ENCODE results near the gene NCR3LG1. TPM values are rescaled to one million over a fixed set of nuclear protein-coding genes. Genes with fewer than 3 reads are reported as not detected.

The NCR3LG1 gene
- polyA plus RNA-seq, 1 of the 3 experiments (the other 2 are of a cell fraction): 0.67 TPM

DNA sequence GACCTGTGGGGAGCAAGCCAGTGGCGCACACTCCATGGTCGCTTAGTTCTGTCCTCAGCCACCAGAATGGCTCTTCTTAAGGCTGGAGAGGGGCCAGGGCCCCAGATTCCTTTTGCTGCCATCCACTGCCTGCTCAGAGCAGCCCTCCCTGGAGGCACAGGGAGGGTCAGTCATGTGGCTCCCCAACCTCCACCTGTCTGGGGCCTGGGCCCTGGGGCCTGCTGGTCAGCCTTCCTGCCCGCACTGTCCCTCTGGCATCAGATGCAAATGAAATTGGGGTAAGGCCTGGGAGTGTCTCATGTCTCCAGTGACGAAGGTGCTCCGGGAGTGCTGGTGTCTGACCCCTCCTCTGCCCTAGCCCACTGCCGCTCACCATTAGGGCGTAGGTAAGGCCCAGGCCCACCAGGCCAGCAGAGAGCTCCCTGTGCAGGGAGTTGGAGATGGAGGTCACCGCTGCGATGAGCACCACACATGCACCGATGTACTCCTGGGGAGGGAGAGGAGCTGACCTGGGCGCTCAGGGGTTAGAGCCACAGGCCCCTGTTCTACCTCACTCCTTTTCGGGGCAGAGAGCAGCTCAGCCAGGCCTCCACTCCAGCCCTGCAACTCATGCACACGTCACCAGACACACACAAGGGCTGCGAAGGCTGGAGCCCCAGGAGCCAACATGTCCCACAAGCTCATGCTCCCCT is 45.9 kb downstream of the NCR3LG1 start:
- CTCF ChIA-PET: interaction anchor here (1.0 to 3.5 kb wide), 9 partner anchors 8 to 334 kb away, joined by 3 to 20 read pairs (median 4); partner anchors contain the start of gene KCNJ11
- no peaks in the 10 kb centered on the region for H4K20me1 ChIP-seq (ENCODE audit: insufficient read depth)
- no peak overlapping the region for H3K27ac ChIP-seq (ENCODE audit: low read depth in 2 of 2, low read length in 1 of 2)
- no peak overlapping the region for H3K4me3 ChIP-seq (ENCODE audit: low read depth in 2 of 2, low read length in 1 of 2)
- H3K9ac ChIP-seq: no peak overlapping the region
- H3K79me2 ChIP-seq (ENCODE audit: insufficient read depth): no peaks in the 10 kb centered on the region
- H3F3A ChIP-seq (replicated peaks; ENCODE audit: insufficient read depth): no peaks in the 10 kb centered on the region
- TF ChIP-seq FOXJ3 (CRISPR knock-in tag; IDR thresholded peaks at IDR 0.05) (no peak), TEAD4 (IDR thresholded peaks at IDR 0.05; ENCODE audit: borderline replicate concordance, insufficient read depth) (no peak), TAF1 (IDR thresholded peaks at IDR 0.05; ENCODE audit: borderline replicate concordance, low read depth, low read length) (no peak), RCOR1 (IDR thresholded peaks at IDR 0.05; ENCODE audit: low read length) (no peak), MXI1 (IDR thresholded peaks at IDR 0.05; ENCODE audit: low read depth, low read length) (no peak), RXRA (IDR thresholded peaks at IDR 0.05; ENCODE audit: borderline replicate concordance, low read depth) (no peak)
- no peaks in the 10 kb centered on the region; a peak in 1 of 4 replicates for H3K4me1 ChIP-seq (ENCODE audit: control insufficient read depth in 1 of 2, insufficient read depth in 2 of 2, low read depth in 1 of 2, low read length in 1 of 2)
- H3K4me2 ChIP-seq: no peak overlapping the region
- no peaks in the 10 kb centered on the region for H3K9me2 ChIP-seq
- H3K27me3 ChIP-seq (ENCODE audit: insufficient read depth): 0 out of 2 replicates have a peak, but pooled peaks cover 6% of the 10 kb centered on the region
- WGBS (ENCODE audit: low lambda C conversion rate): 79% methylated on average over 4 of the region's 14 CpGs
- H3K9me3 ChIP-seq: no peaks in the 10 kb centered on the region
- POLR2A ChIA-PET: no interaction called here
- H3K36me3 ChIP-seq (replicated peaks in 1 of 2; ENCODE audit: control insufficient read depth in 1 of 2, insufficient read depth in 2 of 2, low read length in 1 of 2): no peaks in the 10 kb centered on the region
- peak; percentile 10 for DNase-seq
- no peak overlapping the region for H2AFZ ChIP-seq (ENCODE audit: low read depth)

DNA sequence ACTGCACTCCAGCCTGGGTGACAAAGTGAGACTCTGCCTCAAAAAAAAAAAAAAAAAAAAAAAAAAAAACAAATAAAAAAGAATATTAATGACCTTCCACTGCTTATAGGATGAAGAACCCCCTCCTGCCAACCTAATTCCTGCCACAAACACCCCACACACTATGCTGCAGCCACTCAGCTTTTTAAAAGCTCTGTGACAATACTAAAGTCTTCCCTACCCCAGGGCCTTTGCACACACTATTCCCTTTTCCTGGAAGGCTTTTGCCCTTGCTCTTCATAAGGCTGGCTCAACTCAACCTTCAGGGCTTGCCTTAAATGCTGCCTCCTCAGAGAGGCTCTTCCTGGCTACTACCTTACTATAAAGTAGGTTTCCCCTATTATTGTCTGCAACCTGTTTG is 47.6 kb downstream of the NCR3LG1 start:
- Histone ChIP-seq H2AFZ (ENCODE audit: low read depth) (no peak overlapping the region), H3K9ac (no peak overlapping the region), H3F3A (replicated peaks; ENCODE audit: insufficient read depth) (no peaks in the 10 kb centered on the region), H3K4me2 (no peak overlapping the region), H3K4me1 (ENCODE audit: control insufficient read depth in 1 of 2, insufficient read depth in 2 of 2, low read depth in 1 of 2, low read length in 1 of 2) (no peaks in the 10 kb centered on the region; a peak in 1 of 4 replicates), H3K4me3 (ENCODE audit: low read depth in 2 of 2, low read length in 1 of 2) (no peak overlapping the region), H3K27ac (ENCODE audit: low read depth in 2 of 2, low read length in 1 of 2) (no peak overlapping the region), H3K79me2 (ENCODE audit: insufficient read depth) (no peaks in the 10 kb centered on the region), H3K36me3 (replicated peaks in 1 of 2; ENCODE audit: control insufficient read depth in 1 of 2, insufficient read depth in 2 of 2, low read length in 1 of 2) (no peaks in the 10 kb centered on the region), H3K9me3 (no peaks in the 10 kb centered on the region), H4K20me1 (ENCODE audit: insufficient read depth) (no peaks in the 10 kb centered on the region), H3K9me2 (no peaks in the 10 kb centered on the region), H3K27me3 (ENCODE audit: insufficient read depth) (0 out of 2 replicates have a peak, but pooled peaks cover 6% of the 10 kb centered on the region)
- no peak for DNase-seq
- TF ChIP-seq EZH2phosphoT487 (IDR thresholded peaks at IDR 0.05; ENCODE audit: borderline replicate concordance, low read depth) (no peak), MEF2A (IDR thresholded peaks at IDR 0.05; ENCODE audit: borderline replicate concordance, low read depth) (no peak), GABPA (IDR thresholded peaks at IDR 0.05; ENCODE audit: low read depth) (no peak), FOXJ3 (CRISPR knock-in tag; IDR thresholded peaks at IDR 0.05) (no peak)
- TF ChIP-seq, protein P1, sequence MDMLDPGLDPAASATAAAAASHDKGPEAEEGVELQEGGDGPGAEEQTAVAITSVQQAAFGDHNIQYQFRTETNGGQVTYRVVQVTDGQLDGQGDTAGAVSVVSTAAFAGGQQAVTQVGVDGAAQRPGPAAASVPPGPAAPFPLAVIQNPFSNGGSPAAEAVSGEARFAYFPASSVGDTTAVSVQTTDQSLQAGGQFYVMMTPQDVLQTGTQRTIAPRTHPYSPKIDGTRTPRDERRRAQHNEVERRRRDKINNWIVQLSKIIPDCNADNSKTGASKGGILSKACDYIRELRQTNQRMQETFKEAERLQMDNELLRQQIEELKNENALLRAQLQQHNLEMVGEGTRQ (IDR thresholded peaks at IDR 0.05; ENCODE audit: borderline replicate concordance, low read depth, low read length): no peak
- ChIA-PET CTCF (interaction anchor here (1.8 to 3.5 kb wide), 3 partner anchors 10 to 107 kb away, joined by 5 to 20 read pairs (median 13); partner anchors contain the start of gene KCNJ11), POLR2A (no interaction called here)
